Trophoblast cell (in vitro differentiated cells and primary cell): ENCODE data around the gene OR10Z1.
A peak's percentile ranks its signal among the peaks of the same experiment; 100 is the strongest.

Source experiments
- DNase-seq, 2 donors: peaks; one replicate each; pipeline ENCODE4 v3.0.0-alpha.2; 2016
- H2AFZ ChIP-seq: 2 replicates; pipeline ENCODE4 v1.6.1; 2013; ENCODE audit warnings: low read length, moderate library complexity, mild to moderate bottlenecking; ENCODE audit not compliant: insufficient read depth, poor library complexity
- H2AK5ac ChIP-seq: 2 replicates; pipeline ENCODE4 v1.6.1; 2013; ENCODE audit warnings: mild to moderate bottlenecking, low read length
- H2BK120ac ChIP-seq: 2 replicates; pipeline ENCODE4 v1.6.1; 2013; ENCODE audit warnings: low read length, mild to moderate bottlenecking, moderate library complexity; ENCODE audit not compliant: insufficient read depth, poor library complexity
- H2BK12ac ChIP-seq: 2 replicates; pipeline ENCODE4 v1.6.1; 2013; ENCODE audit warnings: mild to moderate bottlenecking, low read length, moderate library complexity
- H2BK5ac ChIP-seq: 2 replicates; pipeline ENCODE4 v1.6.1; 2013; ENCODE audit warnings: low read length, low read depth, moderate library complexity, mild to moderate bottlenecking; ENCODE audit not compliant: poor library complexity
- H3K14ac ChIP-seq: 2 replicates; pipeline ENCODE4 v1.6.1; 2013; ENCODE audit warnings: mild to moderate bottlenecking, low read length
- H3K18ac ChIP-seq: 2 replicates; pipeline ENCODE4 v1.6.1; 2013; ENCODE audit warnings: mild to moderate bottlenecking, low read length
- H3K23ac ChIP-seq: 2 replicates; pipeline ENCODE4 v1.6.1; 2013; ENCODE audit warnings: low read length
- H3K27ac ChIP-seq: 2 replicates; pipeline ENCODE4 v1.5.1; 2013; ENCODE audit warnings: low read depth, mild to moderate bottlenecking, inconsistent platforms, low read length, moderate library complexity
- H3K27me3 ChIP-seq: 2 replicates; pipeline ENCODE4 v1.6.1; 2013; ENCODE audit warnings: inconsistent platforms, mild to moderate bottlenecking, low read length, moderate library complexity; ENCODE audit not compliant: insufficient read depth
- H3K36me3 ChIP-seq, 2 experiments: 1 replicate in 1 of 2; 2 replicates in 1 of 2; pipeline ENCODE4 v1.6.1; 2013; ENCODE audit warnings: low read length in 2 of 2, mild to moderate bottlenecking in 2 of 2, moderate library complexity in 1 of 2; ENCODE audit not compliant: insufficient read depth in 2 of 2, control insufficient read depth in 1 of 2
- H3K4ac ChIP-seq: 2 replicates; pipeline ENCODE4 v1.6.1; 2013; ENCODE audit warnings: low read depth, mild to moderate bottlenecking, low read length, moderate library complexity
- H3K4me1 ChIP-seq, 2 experiments: 1 replicate in 1 of 2; 2 replicates in 1 of 2; pipeline ENCODE4 v1.6.1; 2013; ENCODE audit warnings: low read length in 2 of 2, mild to moderate bottlenecking in 2 of 2, moderate library complexity in 1 of 2; ENCODE audit not compliant: insufficient read depth in 2 of 2, control insufficient read depth in 1 of 2
- H3K4me2 ChIP-seq: 2 replicates; pipeline ENCODE4 v1.6.1; 2013; ENCODE audit warnings: inconsistent platforms, mild to moderate bottlenecking, low read length, moderate library complexity
- H3K4me3 ChIP-seq: 2 replicates; pipeline ENCODE4 v1.5.1; 2013; ENCODE audit warnings: mild to moderate bottlenecking, low read depth, low read length, inconsistent platforms
- H3K79me1 ChIP-seq: one replicate; pipeline ENCODE4 v1.6.1; 2013; ENCODE audit warnings: low read length
- H3K79me2 ChIP-seq: 2 replicates; pipeline ENCODE4 v1.6.1; 2013; ENCODE audit warnings: low read length, mild to moderate bottlenecking; ENCODE audit not compliant: control insufficient read depth, insufficient read depth, poor library complexity
- H3K9ac ChIP-seq: 2 replicates; pipeline ENCODE4 v1.6.1; 2013; ENCODE audit warnings: mild to moderate bottlenecking, low read length
- H3K9me3 ChIP-seq: 2 replicates; pipeline ENCODE4 v1.6.1; 2013; ENCODE audit warnings: low read depth, mild to moderate bottlenecking, control low read depth, inconsistent platforms, low read length; ENCODE audit not compliant: insufficient read depth
- H4K12ac ChIP-seq: 2 replicates; pipeline ENCODE4 v1.6.1; 2013; ENCODE audit warnings: low read depth, mild to moderate bottlenecking, low read length, moderate library complexity
- H4K8ac ChIP-seq: 2 replicates; pipeline ENCODE4 v1.6.1; 2013; ENCODE audit warnings: low read depth, mild to moderate bottlenecking, low read length, moderate library complexity
- H4K91ac ChIP-seq: one replicate; pipeline ENCODE4 v1.6.1; 2013; ENCODE audit warnings: low read depth, mild to moderate bottlenecking, low read length, moderate library complexity
- WGBS: extraction: QIAGEN DNeasy Blood & Tissue Kit; methylation state at CpG from one replicate; pipeline ENCODE4 v1.1.7; 2013; ENCODE audit warnings: missing lambda C conversion rate; ENCODE audit not compliant: insufficient read length, insufficient coverage; ENCODE audit errors: extremely low coverage; 5-methylcytosine and 5-hydroxymethylcytosine counted together

OR10Z1 gene

GRCh38 chr1:158570480-158570879 lies 34.6 kb upstream of the OR10Z1 start, which contains the start of gene OR6P1:
TSS of gene OR6P1 (minus strand) at chr1:158570580. CDS start at chr1:158563604, 6,976 bp downstream.
- Histone ChIP-seq H3K4me3 (no peak within 1 kb of the TSS), H3K27ac (no peak within 1 kb of the TSS), H4K91ac (no peak within 1 kb of the TSS), H3K4me2 (no peak within 1 kb of the TSS), H3K4ac (no peak within 1 kb of the TSS), H2BK120ac (no peak within 1 kb of the TSS), H2BK12ac (no peak within 1 kb of the TSS), H3K14ac (no peak within 1 kb of the TSS), H3K23ac (no peak within 1 kb of the TSS), H2BK5ac (no peak within 1 kb of the TSS), H3K18ac (no peak within 1 kb of the TSS), H3K36me3 (no peaks in the 10 kb centered on the region), H3K79me1 (no peaks in the 10 kb centered on the region), H3K9me3 (no peaks in the 10 kb centered on the region), H2AK5ac (no peak within 1 kb of the TSS), H4K8ac (no peak within 1 kb of the TSS), H3K27me3 (no peaks in the 10 kb centered on the region), H4K12ac (no peak within 1 kb of the TSS), H3K4me1 (no peaks in the 10 kb centered on the region), H2AFZ (no peak within 1 kb of the TSS), H3K9ac (no peak within 1 kb of the TSS), H3K79me2 (no peaks in the 10 kb centered on the region)
- no peak for DNase-seq
- WGBS: no CpG with 5 or more reads among the region's 3 CpGs

- H3K23ac ChIP-seq: no peak overlapping the region
- H3K4me3 ChIP-seq: no peak overlapping the region
- no peak overlapping the region for H2BK12ac ChIP-seq
- no peak overlapping the region for H3K9ac ChIP-seq
- no peak overlapping the region for H2BK120ac ChIP-seq
- no peak for DNase-seq
- H3K9me3 ChIP-seq: no peaks in the 10 kb centered on the region
- no peak overlapping the region for H2BK5ac ChIP-seq
- no peak overlapping the region for H3K4ac ChIP-seq
- no peak overlapping the region for H4K12ac ChIP-seq
- H4K91ac ChIP-seq: no peak overlapping the region
- H2AK5ac ChIP-seq: no peak overlapping the region
- H3K4me1 ChIP-seq: no peaks in the 10 kb centered on the region
- no peak overlapping the region for H3K14ac ChIP-seq
- H3K36me3 ChIP-seq: no peaks in the 10 kb centered on the region
- H3K18ac ChIP-seq: no peak overlapping the region
- H3K27ac ChIP-seq: no peak overlapping the region
- no peak overlapping the region for H4K8ac ChIP-seq
- H3K4me2 ChIP-seq: no peak overlapping the region
- no peaks in the 10 kb centered on the region for H3K79me1 ChIP-seq
- no CpG with 5 or more reads among the region's 1 CpG for WGBS
- H3K27me3 ChIP-seq: no peaks in the 10 kb centered on the region
- no peaks in the 10 kb centered on the region for H3K79me2 ChIP-seq
- no peak overlapping the region for H2AFZ ChIP-seq
Observed at GRCh38 chr1:158572226-158572625, 32.8 kb upstream of the OR10Z1 start.

- Histone ChIP-seq H3K9me3 (no peaks in the 10 kb centered on the region), H3K9ac (no peak overlapping the region)
- no CpG with 5 or more reads among the region's 3 CpGs for WGBS
Observed at GRCh38 chr1:158577561-158577960, 27.5 kb upstream of the OR10Z1 start.

DNA sequence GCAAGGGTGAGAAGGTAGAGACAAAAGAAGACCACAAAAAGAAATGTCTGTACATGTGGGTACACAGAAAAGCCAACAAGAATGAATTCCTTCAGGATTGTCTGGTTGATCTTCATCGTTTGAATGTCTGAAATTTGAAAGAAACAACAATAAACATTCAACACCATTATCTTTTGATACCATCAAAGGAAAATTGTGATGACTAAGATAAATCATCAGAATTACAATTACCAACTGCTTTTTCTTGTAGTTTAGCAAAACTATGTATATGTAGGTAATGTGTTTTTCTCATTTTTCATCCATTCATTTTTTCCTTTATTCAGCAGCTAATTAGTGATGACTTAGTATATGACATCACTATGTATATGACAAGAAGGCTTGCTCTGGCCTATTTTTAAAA lies 25.3 kb upstream of the OR10Z1 start, which contains the start of gene OR10X1:
Gene OR10X1, minus strand, starts transcription at position 167 of the 400 bp plus-strand sequence. Its CDS starts 0 bp downstream, at position 167.
- Histone ChIP-seq H3K14ac (no peak within 1 kb of the TSS), H3K4ac (no peak within 1 kb of the TSS), H3K79me2 (no peaks in the 10 kb centered on the region), H3K79me1 (no peaks in the 10 kb centered on the region), H2AFZ (no peak within 1 kb of the TSS), H3K4me2 (no peak within 1 kb of the TSS), H3K27ac (no peak within 1 kb of the TSS), H4K91ac (no peak within 1 kb of the TSS), H3K23ac (no peak within 1 kb of the TSS), H4K8ac (no peak within 1 kb of the TSS), H3K9me3 (no peaks in the 10 kb centered on the region), H3K4me1 (no peaks in the 10 kb centered on the region), H3K18ac (no peak within 1 kb of the TSS), H3K9ac (no peak within 1 kb of the TSS), H3K4me3 (no peak within 1 kb of the TSS), H3K36me3 (no peaks in the 10 kb centered on the region), H2BK5ac (no peak within 1 kb of the TSS), H2BK120ac (no peak within 1 kb of the TSS), H4K12ac (no peak within 1 kb of the TSS), H2AK5ac (no peak within 1 kb of the TSS), H3K27me3 (no peaks in the 10 kb centered on the region), H2BK12ac (no peak within 1 kb of the TSS)
- no CpG with 5 or more reads among the region's 1 CpG for WGBS
- peak in 1 of 2 donors; percentile 15 for DNase-seq

More at GRCh38 chr1:158577561-158577960, 27.5 kb upstream of the OR10Z1 start:
- H3K4me1 ChIP-seq: no peaks in the 10 kb centered on the region
- no peak overlapping the region for H4K91ac ChIP-seq
- no peak overlapping the region for H2AFZ ChIP-seq
- H3K4me2 ChIP-seq: no peak overlapping the region
- no peak overlapping the region for H2AK5ac ChIP-seq
- H3K18ac ChIP-seq: no peak overlapping the region
- no peaks in the 10 kb centered on the region for H3K79me1 ChIP-seq
- H3K36me3 ChIP-seq: no peaks in the 10 kb centered on the region
- no peak overlapping the region for H3K4ac ChIP-seq
- H3K27me3 ChIP-seq: no peaks in the 10 kb centered on the region
- no peak overlapping the region for H3K23ac ChIP-seq
- no peak overlapping the region for H2BK120ac ChIP-seq
- H2BK5ac ChIP-seq: no peak overlapping the region
- no peak for DNase-seq
- no peak overlapping the region for H3K27ac ChIP-seq
- no peak overlapping the region for H4K8ac ChIP-seq
- H3K79me2 ChIP-seq: no peaks in the 10 kb centered on the region
- no peak overlapping the region for H4K12ac ChIP-seq
- no peak overlapping the region for H2BK12ac ChIP-seq
- H3K4me3 ChIP-seq: no peak overlapping the region
- H3K14ac ChIP-seq: no peak overlapping the region
